HG03521 (cell line): ENCODE data around the gene OR2AG1.
A peak's percentile ranks its signal among the peaks of the same experiment; 100 is the strongest.
"Not testable (repeated sequence)": the region's sequence is repeated elsewhere in the genome, so short reads cannot be mapped to it uniquely, and the experiment has no call there.

ENCODE experiments used
- ATAC-seq: cut with Tn5 transposase; IDR thresholded peaks from one replicate; pipeline ENCODE4 v1.9.1; 2021; ENCODE audit warnings: mild to moderate bottlenecking, moderate library complexity; ENCODE audit not compliant: unreplicated experiment

Gene OR2AG1

DNA sequence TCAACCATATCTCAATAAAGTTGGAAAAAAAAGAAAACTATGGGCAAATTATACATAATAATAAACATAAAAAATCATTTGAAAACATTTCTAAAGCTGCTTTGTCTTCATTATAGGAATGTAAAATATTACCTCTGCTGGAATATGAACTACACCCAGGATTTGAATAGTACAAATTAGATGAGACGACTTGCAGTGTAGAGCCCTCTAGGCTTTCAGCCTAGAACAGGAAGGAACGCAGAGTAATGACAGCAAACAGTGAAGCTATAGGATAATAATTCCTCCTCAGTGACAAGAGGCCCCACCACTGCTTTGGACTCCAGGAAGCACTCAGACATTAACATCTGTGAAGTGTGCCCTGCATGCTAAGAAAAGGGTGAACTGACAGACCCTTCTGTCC, 7.7 kb downstream of the OR2AG1 start:
- ATAC-seq: no peak

GRCh38 chr11:6794639-6795038, 11.8 kb downstream of the OR2AG1 start:
- ATAC-seq: no peak

- no peak for ATAC-seq
Measured at GRCh38 chr11:6799402-6799801, 16.6 kb downstream of the OR2AG1 start, which contains the start of gene OR6A2. Gene OR6A2 (minus strand): TSS chr11:6799689. CDS start chr11:6795708, 3,981 bp downstream.

- not testable (repeated sequence) for ATAC-seq
Measured at GRCh38 chr11:6801075-6801474, 18.3 kb downstream of the OR2AG1 start.

- ATAC-seq: peak; percentile 79
Measured at GRCh38 chr11:6812390-6813005, 29.7 kb downstream of the OR2AG1 start.

DNA sequence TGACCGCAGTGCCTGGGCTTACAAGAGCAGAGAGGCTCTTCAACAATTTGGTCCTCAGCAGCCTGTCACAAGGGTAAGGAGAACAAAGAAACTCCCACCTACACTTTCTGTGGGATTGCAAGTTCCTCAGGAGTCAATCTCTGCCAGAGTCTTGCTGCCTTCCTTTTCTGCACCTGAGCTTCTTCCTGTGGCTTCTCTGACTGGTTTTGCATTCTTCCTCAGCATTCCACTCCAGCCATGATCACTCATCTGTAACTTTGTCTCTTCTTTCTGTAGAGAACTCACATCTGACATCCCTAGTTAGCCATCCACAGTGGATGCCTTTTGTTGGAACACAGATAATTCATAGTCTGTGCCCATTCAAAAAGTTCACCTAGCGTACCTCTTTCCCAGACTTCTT, 30.8 kb downstream of the OR2AG1 start:
- no peak for ATAC-seq

GRCh38 chr11:6817694-6818093, 34.9 kb downstream of the OR2AG1 start:
- ATAC-seq: no peak

DNA sequence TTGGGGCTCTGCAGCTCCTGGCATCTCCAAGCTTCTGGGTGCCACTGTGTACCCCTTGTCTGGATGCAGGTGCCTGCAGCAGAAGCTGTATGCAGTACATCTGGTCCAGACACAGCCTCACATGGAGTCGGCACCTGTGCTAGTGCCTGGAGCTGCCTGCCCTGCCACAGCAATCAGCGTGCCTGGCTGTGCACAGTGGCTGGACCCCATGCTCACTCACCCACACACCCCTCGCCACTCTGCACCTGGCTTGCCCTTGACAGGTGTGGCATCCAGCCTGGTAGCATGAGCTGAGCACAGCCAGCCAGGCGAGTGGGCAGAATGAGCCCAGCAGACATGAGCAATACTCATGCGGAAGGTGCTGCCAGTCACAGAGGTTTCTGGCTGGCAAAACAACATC, 36.1 kb downstream of the OR2AG1 start:
- no peak for ATAC-seq

- no peak for ATAC-seq
Measured at GRCh38 chr11:6824136-6824823, 41.5 kb downstream of the OR2AG1 start.

GRCh38 chr11:6825231-6825744, 42.5 kb downstream of the OR2AG1 start:
- no peak for ATAC-seq

- no peak for ATAC-seq
Measured at GRCh38 chr11:6828103-6828502, 45.3 kb downstream of the OR2AG1 start.

DNA sequence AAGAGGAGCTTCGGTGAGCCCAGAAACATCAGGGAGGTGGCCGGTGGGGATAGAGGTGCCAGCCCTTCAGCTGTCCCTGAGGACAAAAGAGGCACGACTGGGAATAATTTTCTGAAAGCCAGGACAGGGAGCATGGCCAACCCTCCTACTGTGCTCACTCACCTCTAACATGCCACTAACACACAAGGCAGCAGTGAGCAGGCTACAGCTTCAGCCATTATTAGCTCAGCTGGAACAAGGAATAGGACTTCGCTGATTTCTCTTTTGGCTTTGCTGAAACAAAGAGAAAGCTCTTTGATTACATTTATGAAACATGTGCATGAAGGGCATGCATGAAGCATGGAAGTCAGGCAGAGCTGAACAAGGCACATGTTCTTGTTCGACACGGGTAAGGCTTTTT, 50.5 kb downstream of the OR2AG1 start:
- ATAC-seq: no peak

DNA sequence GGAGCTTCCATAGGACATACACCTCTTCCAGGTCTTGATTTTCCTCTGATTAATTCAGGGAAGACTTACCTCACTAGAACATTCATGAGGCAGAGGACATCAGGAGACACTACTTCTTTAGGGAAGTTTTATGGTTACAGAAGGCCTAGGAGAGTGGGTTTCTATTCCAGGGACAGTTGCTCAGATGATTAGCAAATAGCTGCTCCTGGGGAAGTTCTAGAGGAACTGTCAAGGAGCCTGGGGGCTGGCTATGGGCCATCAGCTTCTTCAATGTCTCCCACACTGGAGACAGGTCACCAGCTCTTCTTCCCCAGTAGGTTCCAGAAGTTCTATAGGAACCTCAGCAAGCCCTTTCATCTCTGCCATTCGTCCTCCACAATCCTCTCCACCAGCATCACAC, 51.2 kb downstream of the OR2AG1 start:
- no peak for ATAC-seq
